SK-N-SH treated with all-trans-retinoic acid at 6 μM for 48 hours (cell line): Measurements from ENCODE around the gene EVX1.

Experiments
- PPARA ChIP-seq: fragments of 250-450 bp; sonication (Bioruptor Pico); IDR thresholded peaks from 2 replicates; pipeline ENCODE4 v1.5.0; 2020; ENCODE audit warnings: mild to moderate bottlenecking, borderline replicate concordance
- ZNF565 ChIP-seq: fragments of 450-650 bp; formaldehyde crosslinking; conservative IDR thresholded peaks from 2 replicates; pipeline ENCODE4 v1.5.0; 2020; ENCODE audit warnings: low read depth, mild to moderate bottlenecking, moderate library complexity
- TF ChIP-seq, protein P1 (sequence below): fragments of 250-450 bp; sonication (Bioruptor Pico); IDR thresholded peaks from 2 replicates; pipeline ENCODE4 v1.5.0; 2020; ENCODE audit warnings: mild to moderate bottlenecking, moderate library complexity
- TF ChIP-seq, protein P2 (sequence below): fragments of 250-450 bp; sonication (Bioruptor Pico); IDR thresholded peaks from 2 replicates; pipeline ENCODE4 v1.5.1; 2020; ENCODE audit warnings: low read depth, mild to moderate bottlenecking, moderate library complexity

DNA sequence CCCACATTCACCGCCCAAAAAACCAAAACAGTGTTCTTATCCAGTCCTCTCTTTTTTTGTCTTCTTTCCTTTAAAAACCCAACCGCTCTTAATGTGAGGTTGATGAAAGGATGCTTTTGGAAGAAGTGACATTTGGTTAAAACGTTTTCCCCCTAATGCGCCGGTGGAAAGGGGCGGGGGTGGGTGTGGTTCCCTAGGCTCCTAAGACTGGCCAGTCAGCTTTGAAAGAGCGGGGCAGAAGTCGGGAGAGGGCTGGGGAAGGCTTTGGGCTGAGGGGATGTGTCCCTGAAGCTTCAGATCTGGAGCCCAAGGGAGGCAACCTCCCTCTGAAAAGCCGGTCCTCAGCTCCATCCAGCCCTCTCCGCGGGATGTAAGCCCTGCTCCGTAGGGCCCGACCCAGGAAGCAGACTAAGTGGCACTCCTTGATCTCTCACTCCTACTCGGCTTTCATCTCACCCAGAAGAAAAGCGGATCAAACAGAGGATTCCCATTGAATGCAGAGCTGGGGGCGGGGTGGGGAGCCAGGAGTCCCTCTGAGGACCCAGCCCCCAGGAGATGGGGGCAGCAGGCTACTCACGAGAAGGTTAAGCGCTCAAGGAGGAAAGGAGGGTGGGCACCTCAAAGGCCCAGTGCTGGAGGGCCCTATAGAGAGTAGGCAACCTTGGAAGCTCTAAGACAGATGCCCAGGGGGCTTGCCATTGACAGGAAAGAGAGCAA is 2.4 kb upstream of the EVX1 start:
- no peak for TF ChIP-seq PPARA (CRISPR knock-in tag)
- TF ChIP-seq ZNF565 (CRISPR knock-in tag) = no peak
- TF ChIP-seq, protein P1, sequence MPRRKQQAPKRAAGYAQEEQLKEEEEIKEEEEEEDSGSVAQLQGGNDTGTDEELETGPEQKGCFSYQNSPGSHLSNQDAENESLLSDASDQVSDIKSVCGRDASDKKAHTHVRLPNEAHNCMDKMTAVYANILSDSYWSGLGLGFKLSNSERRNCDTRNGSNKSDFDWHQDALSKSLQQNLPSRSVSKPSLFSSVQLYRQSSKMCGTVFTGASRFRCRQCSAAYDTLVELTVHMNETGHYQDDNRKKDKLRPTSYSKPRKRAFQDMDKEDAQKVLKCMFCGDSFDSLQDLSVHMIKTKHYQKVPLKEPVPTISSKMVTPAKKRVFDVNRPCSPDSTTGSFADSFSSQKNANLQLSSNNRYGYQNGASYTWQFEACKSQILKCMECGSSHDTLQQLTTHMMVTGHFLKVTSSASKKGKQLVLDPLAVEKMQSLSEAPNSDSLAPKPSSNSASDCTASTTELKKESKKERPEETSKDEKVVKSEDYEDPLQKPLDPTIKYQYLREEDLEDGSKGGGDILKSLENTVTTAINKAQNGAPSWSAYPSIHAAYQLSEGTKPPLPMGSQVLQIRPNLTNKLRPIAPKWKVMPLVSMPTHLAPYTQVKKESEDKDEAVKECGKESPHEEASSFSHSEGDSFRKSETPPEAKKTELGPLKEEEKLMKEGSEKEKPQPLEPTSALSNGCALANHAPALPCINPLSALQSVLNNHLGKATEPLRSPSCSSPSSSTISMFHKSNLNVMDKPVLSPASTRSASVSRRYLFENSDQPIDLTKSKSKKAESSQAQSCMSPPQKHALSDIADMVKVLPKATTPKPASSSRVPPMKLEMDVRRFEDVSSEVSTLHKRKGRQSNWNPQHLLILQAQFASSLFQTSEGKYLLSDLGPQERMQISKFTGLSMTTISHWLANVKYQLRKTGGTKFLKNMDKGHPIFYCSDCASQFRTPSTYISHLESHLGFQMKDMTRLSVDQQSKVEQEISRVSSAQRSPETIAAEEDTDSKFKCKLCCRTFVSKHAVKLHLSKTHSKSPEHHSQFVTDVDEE (CRISPR knock-in tag) = no peak
- TF ChIP-seq, protein P2, sequence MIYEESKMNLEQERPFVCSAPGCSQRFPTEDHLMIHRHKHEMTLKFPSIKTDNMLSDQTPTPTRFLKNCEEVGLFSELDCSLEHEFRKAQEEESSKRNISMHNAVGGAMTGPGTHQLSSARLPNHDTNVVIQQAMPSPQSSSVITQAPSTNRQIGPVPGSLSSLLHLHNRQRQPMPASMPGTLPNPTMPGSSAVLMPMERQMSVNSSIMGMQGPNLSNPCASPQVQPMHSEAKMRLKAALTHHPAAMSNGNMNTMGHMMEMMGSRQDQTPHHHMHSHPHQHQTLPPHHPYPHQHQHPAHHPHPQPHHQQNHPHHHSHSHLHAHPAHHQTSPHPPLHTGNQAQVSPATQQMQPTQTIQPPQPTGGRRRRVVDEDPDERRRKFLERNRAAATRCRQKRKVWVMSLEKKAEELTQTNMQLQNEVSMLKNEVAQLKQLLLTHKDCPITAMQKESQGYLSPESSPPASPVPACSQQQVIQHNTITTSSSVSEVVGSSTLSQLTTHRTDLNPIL = no peak
